Natural killer cell (primary cell): ENCODE data around the gene ROBO2. TPM values are rescaled to one million over a fixed set of nuclear protein-coding genes. Genes with fewer than 3 reads are reported as not detected.

Experiments used
- ATAC-seq, 3 donors: fragments of 150-1000 bp in 2 of 3; fragments of 200-7000 bp in 1 of 3; cut with Tn5 transposase; 1 replicate in 1 of 3; 2 replicates in 2 of 3; pipeline ENCODE4 v1.10.0; 2021; ENCODE audit warnings: mild to moderate bottlenecking in 2 of 3, moderate library complexity in 2 of 3
- DNase-seq, 2 donors: peaks; one replicate each; pipeline versions ENCODE4 v3.0.0 to v3.0.0-alpha.2; 2013 to 2021; ENCODE audit warnings: mixed read lengths in 1 of 2
- H3K27ac ChIP-seq: one replicate; pipeline ENCODE4 v1.5.1; 2013; ENCODE audit warnings: mild to moderate bottlenecking, low read length
- H3K27me3 ChIP-seq: one replicate; pipeline ENCODE4 v1.6.1; 2013; ENCODE audit warnings: low read length; ENCODE audit not compliant: control insufficient read depth, insufficient read depth
- H3K36me3 ChIP-seq: one replicate; pipeline ENCODE4 v1.6.1; 2013; ENCODE audit warnings: low read length; ENCODE audit not compliant: control insufficient read depth, insufficient read depth
- H3K4me1 ChIP-seq: one replicate; pipeline ENCODE4 v1.6.1; 2013; ENCODE audit warnings: low read length; ENCODE audit not compliant: control insufficient read depth, insufficient read depth
- H3K4me3 ChIP-seq: one replicate; pipeline ENCODE4 v1.5.1; 2013; ENCODE audit warnings: low read length
- H3K9me3 ChIP-seq: one replicate; pipeline ENCODE4 v1.6.1; 2013; ENCODE audit warnings: low read length; ENCODE audit not compliant: control insufficient read depth, insufficient read depth
- H3K27ac Mint-ChIP-seq, 2 donors: one replicate each; pipeline ENCODE4 v1.8.0; 2022; ENCODE audit warnings: mild to moderate bottlenecking in 2 of 2, mixed read lengths in 2 of 2, moderate library complexity in 1 of 2
- H3K27me3 Mint-ChIP-seq, 2 donors: one replicate each; pipeline ENCODE4 v1.8.0; 2022; ENCODE audit warnings: low read depth in 2 of 2, mixed read lengths in 2 of 2
- H3K36me3 Mint-ChIP-seq: one replicate; pipeline ENCODE4 v1.8.0; 2022; ENCODE audit warnings: mixed read lengths
- H3K4me1 Mint-ChIP-seq, 2 donors: one replicate each; pipeline ENCODE4 v1.8.0; 2022; ENCODE audit warnings: mixed read lengths in 2 of 2
- H3K4me3 Mint-ChIP-seq: one replicate; pipeline ENCODE4 v1.8.0; 2022; ENCODE audit warnings: mild to moderate bottlenecking, moderate library complexity, mixed read lengths
- H3K9me3 Mint-ChIP-seq, 2 donors: one replicate each; pipeline ENCODE4 v1.8.0; 2022; ENCODE audit warnings: mixed read lengths in 2 of 2
- WGBS: methylation state at CpG from one replicate; pipeline ENCODE4 v1.1.7; 2013; ENCODE audit warnings: missing lambda C conversion rate; ENCODE audit not compliant: insufficient coverage; 5-methylcytosine and 5-hydroxymethylcytosine counted together
- intact Hi-C: fragments of 100-400 bp; cut with micrococcal nuclease; formaldehyde crosslinking; loops from one replicate; pipeline ENCODE4 v1.14.2; 2022
- total RNA-seq, 4 donors: library from RNA; stranded (reverse); fragments of 120-200 nt in 1 of 4; gene quantifications; one replicate each; pipeline versions ENCODE4 v1.2.3 to v1.2.4, GENCODE V29; 2013 to 2022
- TF ChIP-seq, protein P1 (sequence below): fragments of 200-600 bp; IDR thresholded peaks from one replicate; pipeline ENCODE4 v1.8.0; 2022; ENCODE audit warnings: antibody characterized with exemption

ROBO2 gene, protein sequence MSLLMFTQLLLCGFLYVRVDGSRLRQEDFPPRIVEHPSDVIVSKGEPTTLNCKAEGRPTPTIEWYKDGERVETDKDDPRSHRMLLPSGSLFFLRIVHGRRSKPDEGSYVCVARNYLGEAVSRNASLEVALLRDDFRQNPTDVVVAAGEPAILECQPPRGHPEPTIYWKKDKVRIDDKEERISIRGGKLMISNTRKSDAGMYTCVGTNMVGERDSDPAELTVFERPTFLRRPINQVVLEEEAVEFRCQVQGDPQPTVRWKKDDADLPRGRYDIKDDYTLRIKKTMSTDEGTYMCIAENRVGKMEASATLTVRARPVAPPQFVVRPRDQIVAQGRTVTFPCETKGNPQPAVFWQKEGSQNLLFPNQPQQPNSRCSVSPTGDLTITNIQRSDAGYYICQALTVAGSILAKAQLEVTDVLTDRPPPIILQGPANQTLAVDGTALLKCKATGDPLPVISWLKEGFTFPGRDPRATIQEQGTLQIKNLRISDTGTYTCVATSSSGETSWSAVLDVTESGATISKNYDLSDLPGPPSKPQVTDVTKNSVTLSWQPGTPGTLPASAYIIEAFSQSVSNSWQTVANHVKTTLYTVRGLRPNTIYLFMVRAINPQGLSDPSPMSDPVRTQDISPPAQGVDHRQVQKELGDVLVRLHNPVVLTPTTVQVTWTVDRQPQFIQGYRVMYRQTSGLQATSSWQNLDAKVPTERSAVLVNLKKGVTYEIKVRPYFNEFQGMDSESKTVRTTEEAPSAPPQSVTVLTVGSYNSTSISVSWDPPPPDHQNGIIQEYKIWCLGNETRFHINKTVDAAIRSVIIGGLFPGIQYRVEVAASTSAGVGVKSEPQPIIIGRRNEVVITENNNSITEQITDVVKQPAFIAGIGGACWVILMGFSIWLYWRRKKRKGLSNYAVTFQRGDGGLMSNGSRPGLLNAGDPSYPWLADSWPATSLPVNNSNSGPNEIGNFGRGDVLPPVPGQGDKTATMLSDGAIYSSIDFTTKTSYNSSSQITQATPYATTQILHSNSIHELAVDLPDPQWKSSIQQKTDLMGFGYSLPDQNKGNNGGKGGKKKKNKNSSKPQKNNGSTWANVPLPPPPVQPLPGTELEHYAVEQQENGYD (N-terminal part only)
- not detected for total RNA-seq
- total RNA-seq (2013), result not detected

DNA sequence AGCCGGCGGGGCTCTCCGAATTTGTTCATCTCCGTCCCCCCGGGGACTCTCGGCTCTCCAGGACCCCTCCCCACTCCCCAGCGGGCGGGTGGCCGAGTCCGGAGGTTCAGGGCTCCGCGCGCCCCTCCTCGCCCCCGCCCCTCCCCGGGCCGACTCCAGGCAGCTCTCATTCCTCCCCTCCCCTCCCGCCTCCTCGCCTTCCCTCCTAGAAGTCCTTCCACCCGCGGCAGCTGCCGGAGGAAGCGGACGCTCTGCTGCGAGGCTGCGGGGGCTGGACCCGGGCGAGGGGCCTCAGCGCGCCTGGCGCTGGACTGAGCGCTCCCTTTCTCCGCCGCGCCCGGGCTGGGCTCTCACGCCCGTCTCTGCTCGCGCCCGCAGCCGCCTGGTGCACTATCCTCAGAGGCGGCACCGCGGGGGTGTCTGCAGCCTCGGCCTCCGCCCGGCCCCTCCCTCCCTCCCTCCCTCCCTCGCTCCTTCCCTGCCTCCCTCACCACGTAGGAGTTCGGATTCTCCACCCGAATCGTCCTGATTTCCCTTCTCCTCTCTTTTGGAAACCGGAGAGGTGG is at the start of gene ROBO2:
TSS of gene ROBO2 (plus strand) at position 494 of the 566 bp plus-strand sequence. CDS start 687 bp downstream, outside the sequence.
- ATAC-seq (no peak), DNase-seq (no peak)
- Histone ChIP-seq H3K4me3 (no peak within 1 kb of the TSS), H3K27me3 (peaks cover 10% of the 10 kb centered on the region), H3K27ac (no peak within 1 kb of the TSS), H3K9me3 (no peaks in the 10 kb centered on the region), H3K36me3 (no peaks in the 10 kb centered on the region), H3K4me1 (no peaks in the 10 kb centered on the region)
- intact Hi-C loops, result no loop called here
- no peaks in the 10 kb centered on the region for H3K4me1 Mint-ChIP-seq
- no peak within 1 kb of the TSS for H3K27ac Mint-ChIP-seq
- H3K4me3 Mint-ChIP-seq, result no peak within 1 kb of the TSS
- H3K36me3 Mint-ChIP-seq, result no peaks in the 10 kb centered on the region
- peaks cover 20 to 43% of the 10 kb centered on the region in 2 donors for H3K27me3 Mint-ChIP-seq
- WGBS, result 5% methylated on average over 47 of the region's 54 CpGs
- TF ChIP-seq, protein P1, sequence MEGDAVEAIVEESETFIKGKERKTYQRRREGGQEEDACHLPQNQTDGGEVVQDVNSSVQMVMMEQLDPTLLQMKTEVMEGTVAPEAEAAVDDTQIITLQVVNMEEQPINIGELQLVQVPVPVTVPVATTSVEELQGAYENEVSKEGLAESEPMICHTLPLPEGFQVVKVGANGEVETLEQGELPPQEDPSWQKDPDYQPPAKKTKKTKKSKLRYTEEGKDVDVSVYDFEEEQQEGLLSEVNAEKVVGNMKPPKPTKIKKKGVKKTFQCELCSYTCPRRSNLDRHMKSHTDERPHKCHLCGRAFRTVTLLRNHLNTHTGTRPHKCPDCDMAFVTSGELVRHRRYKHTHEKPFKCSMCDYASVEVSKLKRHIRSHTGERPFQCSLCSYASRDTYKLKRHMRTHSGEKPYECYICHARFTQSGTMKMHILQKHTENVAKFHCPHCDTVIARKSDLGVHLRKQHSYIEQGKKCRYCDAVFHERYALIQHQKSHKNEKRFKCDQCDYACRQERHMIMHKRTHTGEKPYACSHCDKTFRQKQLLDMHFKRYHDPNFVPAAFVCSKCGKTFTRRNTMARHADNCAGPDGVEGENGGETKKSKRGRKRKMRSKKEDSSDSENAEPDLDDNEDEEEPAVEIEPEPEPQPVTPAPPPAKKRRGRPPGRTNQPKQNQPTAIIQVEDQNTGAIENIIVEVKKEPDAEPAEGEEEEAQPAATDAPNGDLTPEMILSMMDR, result no peak
- peaks cover 0 to 3% of the 10 kb centered on the region in 2 donors for H3K9me3 Mint-ChIP-seq

DNA sequence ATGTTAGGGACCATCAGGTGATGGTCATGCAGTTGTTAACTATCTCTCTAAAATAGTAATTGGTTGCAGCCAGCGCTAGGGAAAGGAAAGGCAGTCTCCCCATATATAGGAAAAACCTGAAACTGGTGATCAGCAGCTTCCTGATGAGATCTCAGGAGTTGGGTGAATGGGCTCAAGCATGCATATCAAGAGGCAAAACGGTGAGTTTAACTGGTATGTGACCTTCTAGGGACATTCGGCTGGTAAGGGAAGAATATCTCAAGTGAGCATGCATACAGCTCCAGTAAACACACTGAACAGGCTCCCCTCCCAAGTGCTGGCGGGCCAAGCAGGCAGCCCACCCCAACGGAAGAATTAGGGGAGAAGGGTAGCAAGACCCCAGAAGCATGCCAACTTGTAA is 49.3 kb upstream of the ROBO2 start:
- Mint-ChIP-seq H3K4me3 (no peak overlapping the region), H3K27ac (no peak overlapping the region), H3K27me3 (no peaks in the 10 kb centered on the region), H3K36me3 (no peaks in the 10 kb centered on the region), H3K4me1 (no peaks in the 10 kb centered on the region), H3K9me3 (peaks cover 2 to 4% of the 10 kb centered on the region in 2 donors)
- TF ChIP-seq, protein P1, result no peak
- H3K36me3 ChIP-seq, result no peaks in the 10 kb centered on the region
- intact Hi-C loops, result no loop called here
- H3K4me3 ChIP-seq, result no peak overlapping the region
- ATAC-seq, result no peak
- no peak for DNase-seq
- H3K27ac ChIP-seq, result no peak overlapping the region
- 77% methylated on average over 5 of the region's 5 CpGs for WGBS
- no peaks in the 10 kb centered on the region for H3K4me1 ChIP-seq
- peaks cover 5% of the 10 kb centered on the region for H3K9me3 ChIP-seq
- no peaks in the 10 kb centered on the region for H3K27me3 ChIP-seq

DNA sequence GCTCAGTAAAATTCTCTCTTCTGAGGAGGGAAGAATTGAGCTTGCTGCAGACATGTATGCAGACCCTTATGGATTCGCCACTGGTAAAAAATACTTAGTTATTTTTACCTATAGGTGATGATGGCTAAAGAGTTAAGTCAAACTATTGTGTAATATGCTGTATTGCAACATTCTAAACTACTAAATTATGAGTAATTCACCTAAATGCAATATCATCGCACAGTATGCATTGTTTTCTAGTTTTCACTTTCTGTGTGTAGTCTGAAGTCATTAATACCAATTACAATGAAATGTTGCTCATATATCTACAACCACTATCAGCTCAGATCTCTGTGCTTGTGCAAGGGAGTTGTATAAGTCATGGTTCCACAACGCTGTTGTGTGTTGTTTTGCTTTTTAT is 48.7 kb upstream of the ROBO2 start:
- H3K4me1 ChIP-seq, result no peaks in the 10 kb centered on the region
- Mint-ChIP-seq H3K36me3 (no peaks in the 10 kb centered on the region), H3K4me1 (no peaks in the 10 kb centered on the region), H3K4me3 (no peak overlapping the region), H3K27ac (no peak overlapping the region), H3K27me3 (no peaks in the 10 kb centered on the region), H3K9me3 (peaks cover 2 to 4% of the 10 kb centered on the region in 2 donors)
- no peak overlapping the region for H3K27ac ChIP-seq
- no peak overlapping the region for H3K4me3 ChIP-seq
- 88% methylated on average over 1 of the region's 3 CpGs for WGBS
- H3K9me3 ChIP-seq, result peaks cover 5% of the 10 kb centered on the region
- no peaks in the 10 kb centered on the region for H3K27me3 ChIP-seq
- TF ChIP-seq, protein P1, result no peak
- ATAC-seq (no peak), DNase-seq (no peak)
- intact Hi-C loops, result no loop called here
- H3K36me3 ChIP-seq, result no peaks in the 10 kb centered on the region
